HepG2 (cell line): Measurements from ENCODE around the gene TMX2. TPM values are rescaled to one million over a fixed set of nuclear protein-coding genes. Genes with fewer than 3 reads are reported as not detected.
A peak's percentile ranks its signal among the peaks of the same experiment; 100 is the strongest.

Source experiments
- ARID2 ChIP-seq: sonication (generic); formaldehyde crosslinking; IDR thresholded peaks from 2 replicates; pipeline ENCODE4 v1.8.1; 2022; ENCODE audit warnings: mild to moderate bottlenecking, missing genetic modification reagents, borderline replicate concordance
- CCAR2 ChIP-seq: fragments of 200-400 bp; formaldehyde crosslinking; optimal IDR thresholded peaks from 2 replicates; pipeline ENCODE3; 2018; ENCODE audit warnings: low read depth, mild to moderate bottlenecking, low read length, moderate library complexity
- CEBPB ChIP-seq: IDR thresholded peaks from 2 replicates; pipeline ENCODE4 v1.6.1; 2011; ENCODE audit warnings: low read depth, low read length, improper control_type of control experiment, borderline replicate concordance
- CENPBD1 ChIP-seq: sonication (generic); formaldehyde crosslinking; IDR thresholded peaks from 2 replicates; pipeline ENCODE4 v1.8.0; 2022; ENCODE audit warnings: missing genetic modification reagents, low read depth, mild to moderate bottlenecking, borderline replicate concordance
- CHD4 ChIP-seq: fragments of 200-600 bp; sonication (generic); IDR thresholded peaks from 2 replicates; pipeline ENCODE4 v1.7.0; 2017; ENCODE audit warnings: mild to moderate bottlenecking, low read length, borderline replicate concordance
- EEA1 ChIP-seq: sonication (generic); formaldehyde crosslinking; IDR thresholded peaks from 2 replicates; pipeline ENCODE4 v1.5.1; 2020; ENCODE audit warnings: mild to moderate bottlenecking, missing genetic modification reagents, borderline replicate concordance
- ELF1 ChIP-seq: sonication (generic); formaldehyde crosslinking; IDR thresholded peaks from 2 replicates; pipeline ENCODE4 v1.4.0; 2020; ENCODE audit warnings: missing genetic modification reagents
- HNRNPH1 ChIP-seq: fragments of 200-400 bp; formaldehyde crosslinking; optimal IDR thresholded peaks from 2 replicates; pipeline ENCODE3; 2017; ENCODE audit warnings: mild to moderate bottlenecking, low read depth, low read length
- KLF13 ChIP-seq: sonication (generic); formaldehyde crosslinking; IDR thresholded peaks from 2 replicates; pipeline ENCODE4 v1.4.0; 2020; ENCODE audit warnings: mild to moderate bottlenecking, missing genetic modification reagents
- LBX2 ChIP-seq: sonication (generic); formaldehyde crosslinking; IDR thresholded peaks from 2 replicates; pipeline ENCODE4 v1.5.0; 2020; ENCODE audit warnings: missing genetic modification reagents, mild to moderate bottlenecking, borderline replicate concordance
- MATR3 ChIP-seq: sonication (generic); formaldehyde crosslinking; IDR thresholded peaks from 2 replicates; pipeline ENCODE4 v1.4.0; 2020; ENCODE audit warnings: missing genetic modification reagents
- MEF2D ChIP-seq: sonication (generic); formaldehyde crosslinking; IDR thresholded peaks from 2 replicates; pipeline ENCODE4 v1.5.1; 2020; ENCODE audit warnings: mild to moderate bottlenecking, missing genetic modification reagents
- MXI1 ChIP-seq: IDR thresholded peaks from 3 replicates; pipeline ENCODE4 v1.6.1; 2012; ENCODE audit warnings: low read depth, low read length, inconsistent platforms, borderline replicate concordance
- ONECUT2 ChIP-seq: sonication (generic); formaldehyde crosslinking; IDR thresholded peaks from 2 replicates; pipeline ENCODE4 v1.4.0; 2020; ENCODE audit warnings: missing genetic modification reagents
- RFX3 ChIP-seq: IDR thresholded peaks from 2 replicates; pipeline ENCODE4 v1.6.1; 2016; ENCODE audit warnings: missing biosample characterization, missing genetic modification reagents
- SRY ChIP-seq: sonication (generic); formaldehyde crosslinking; IDR thresholded peaks from 2 replicates; pipeline ENCODE4 v1.8.0; 2022; ENCODE audit warnings: mild to moderate bottlenecking, missing genetic modification reagents
- ZHX2 ChIP-seq, 2 experiments: sonication (generic) in 1 of 2; formaldehyde crosslinking in 1 of 2; IDR thresholded peaks; 2 replicates each; pipeline versions ENCODE4 v1.6.1 to v1.9.0; 2014 to 2022; ENCODE audit warnings: antibody characterized with exemption in 1 of 2, borderline replicate concordance in 1 of 2, inconsistent platforms in 1 of 2, low read depth in 1 of 2, missing genetic modification reagents in 1 of 2
- ZNF335 ChIP-seq: sonication (generic); formaldehyde crosslinking; IDR thresholded peaks from 2 replicates; pipeline ENCODE4 v1.4.0; 2020; ENCODE audit warnings: missing genetic modification reagents
- ZNF597 ChIP-seq: sonication (generic); formaldehyde crosslinking; IDR thresholded peaks from 2 replicates; pipeline ENCODE4 v1.5.0; 2020; ENCODE audit warnings: missing genetic modification reagents
- ZNF782 ChIP-seq: sonication (generic); formaldehyde crosslinking; IDR thresholded peaks from 2 replicates; pipeline ENCODE4 v1.4.0; 2020; ENCODE audit warnings: missing genetic modification reagents, mild to moderate bottlenecking, borderline replicate concordance
- ZSCAN12 ChIP-seq: sonication (generic); formaldehyde crosslinking; IDR thresholded peaks from 2 replicates; pipeline ENCODE4 v1.9.0; 2021; ENCODE audit warnings: mild to moderate bottlenecking, missing genetic modification reagents
- polyA plus RNA-seq, 8 experiments: library from polyadenylated mRNA; depleted of rRNA in 3 of 8; stranded (reverse) in 7 of 8; unstranded in 1 of 8; fragments of >200 nt; fragmentation: Illumina TruSeq in 4 of 8; extraction: Trizol in 4 of 8; gene quantifications; 2 replicates each; pipeline versions ENCODE4 v1.2.1 to v1.2.3, GENCODE V29; 2011 to 2016; ENCODE audit warnings: low read depth in 4 of 8, missing spikeins in 1 of 8, mixed read lengths in 1 of 8; ENCODE audit not compliant: insufficient read depth in 1 of 8
- total RNA-seq, 5 experiments: library from RNA; depleted of rRNA; stranded (reverse); fragments of >200 nt; fragmentation: Illumina TruSeq; extraction: Trizol; gene quantifications; 2 replicates each; pipeline ENCODE4 v1.2.3, GENCODE V29; 2016; ENCODE audit warnings: low read depth in 1 of 5

Gene TMX2
- total and polyA plus RNA-seq, 2 of the 13 experiments (the other 11 are each of a cell fraction or from before 2014, with no cell fraction given), result 84.5 to 129 TPM

- TF ChIP-seq ZNF782 (CRISPR knock-in tag), result no peak
- TF ChIP-seq CCAR2, result no peak
- TF ChIP-seq KLF13 (CRISPR knock-in tag), result no peak
- no peak for TF ChIP-seq MEF2D (CRISPR knock-in tag)
- no peak for TF ChIP-seq LBX2
- no peak for TF ChIP-seq ZNF597 (CRISPR knock-in tag)
- no peak for TF ChIP-seq MATR3
- no peak for TF ChIP-seq CENPBD1
- no peak for TF ChIP-seq CEBPB
- TF ChIP-seq ARID2 (CRISPR knock-in tag), result 0 out of 2 replicates have a peak, but pooled peaks have one; percentile 38
- no peak for TF ChIP-seq ONECUT2 (CRISPR knock-in tag)
- no peak for TF ChIP-seq ELF1 (CRISPR knock-in tag)
- peak; percentile 48; the same call in 1 of the 2 replicates for TF ChIP-seq ZNF335 (CRISPR knock-in tag)
- no peak; the same call in 2 of the 3 replicates for TF ChIP-seq MXI1
- TF ChIP-seq HNRNPH1, result no peak
- TF ChIP-seq ZSCAN12, result 0 out of 2 replicates have a peak, but pooled peaks have one; percentile 10
- no peak for TF ChIP-seq EEA1
- no peak for TF ChIP-seq SRY (CRISPR knock-in tag)
- peak; percentile 54; the same call in 1 of the 2 replicates for TF ChIP-seq ZHX2 (IDR thresholded peaks at IDR 0.05; ENCODE audit: low read depth)
- no peak for TF ChIP-seq ZHX2 (CRISPR knock-in tag; IDR thresholded peaks at IDR 0.05; ENCODE audit: borderline replicate concordance)
- no peak for TF ChIP-seq RFX3
- TF ChIP-seq CHD4, result no peak
Observed at GRCh38 chr11:57761301-57762234, 49.2 kb downstream of the TMX2 start, which contains the start of gene CTNND1 (continued).
